Measurements from ENCODE around the gene WDPCP.

- TF ChIP-seq, protein P1, sequence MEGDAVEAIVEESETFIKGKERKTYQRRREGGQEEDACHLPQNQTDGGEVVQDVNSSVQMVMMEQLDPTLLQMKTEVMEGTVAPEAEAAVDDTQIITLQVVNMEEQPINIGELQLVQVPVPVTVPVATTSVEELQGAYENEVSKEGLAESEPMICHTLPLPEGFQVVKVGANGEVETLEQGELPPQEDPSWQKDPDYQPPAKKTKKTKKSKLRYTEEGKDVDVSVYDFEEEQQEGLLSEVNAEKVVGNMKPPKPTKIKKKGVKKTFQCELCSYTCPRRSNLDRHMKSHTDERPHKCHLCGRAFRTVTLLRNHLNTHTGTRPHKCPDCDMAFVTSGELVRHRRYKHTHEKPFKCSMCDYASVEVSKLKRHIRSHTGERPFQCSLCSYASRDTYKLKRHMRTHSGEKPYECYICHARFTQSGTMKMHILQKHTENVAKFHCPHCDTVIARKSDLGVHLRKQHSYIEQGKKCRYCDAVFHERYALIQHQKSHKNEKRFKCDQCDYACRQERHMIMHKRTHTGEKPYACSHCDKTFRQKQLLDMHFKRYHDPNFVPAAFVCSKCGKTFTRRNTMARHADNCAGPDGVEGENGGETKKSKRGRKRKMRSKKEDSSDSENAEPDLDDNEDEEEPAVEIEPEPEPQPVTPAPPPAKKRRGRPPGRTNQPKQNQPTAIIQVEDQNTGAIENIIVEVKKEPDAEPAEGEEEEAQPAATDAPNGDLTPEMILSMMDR (IDR thresholded peaks at IDR 0.05), result no peak
- TF ChIP-seq, protein P2, sequence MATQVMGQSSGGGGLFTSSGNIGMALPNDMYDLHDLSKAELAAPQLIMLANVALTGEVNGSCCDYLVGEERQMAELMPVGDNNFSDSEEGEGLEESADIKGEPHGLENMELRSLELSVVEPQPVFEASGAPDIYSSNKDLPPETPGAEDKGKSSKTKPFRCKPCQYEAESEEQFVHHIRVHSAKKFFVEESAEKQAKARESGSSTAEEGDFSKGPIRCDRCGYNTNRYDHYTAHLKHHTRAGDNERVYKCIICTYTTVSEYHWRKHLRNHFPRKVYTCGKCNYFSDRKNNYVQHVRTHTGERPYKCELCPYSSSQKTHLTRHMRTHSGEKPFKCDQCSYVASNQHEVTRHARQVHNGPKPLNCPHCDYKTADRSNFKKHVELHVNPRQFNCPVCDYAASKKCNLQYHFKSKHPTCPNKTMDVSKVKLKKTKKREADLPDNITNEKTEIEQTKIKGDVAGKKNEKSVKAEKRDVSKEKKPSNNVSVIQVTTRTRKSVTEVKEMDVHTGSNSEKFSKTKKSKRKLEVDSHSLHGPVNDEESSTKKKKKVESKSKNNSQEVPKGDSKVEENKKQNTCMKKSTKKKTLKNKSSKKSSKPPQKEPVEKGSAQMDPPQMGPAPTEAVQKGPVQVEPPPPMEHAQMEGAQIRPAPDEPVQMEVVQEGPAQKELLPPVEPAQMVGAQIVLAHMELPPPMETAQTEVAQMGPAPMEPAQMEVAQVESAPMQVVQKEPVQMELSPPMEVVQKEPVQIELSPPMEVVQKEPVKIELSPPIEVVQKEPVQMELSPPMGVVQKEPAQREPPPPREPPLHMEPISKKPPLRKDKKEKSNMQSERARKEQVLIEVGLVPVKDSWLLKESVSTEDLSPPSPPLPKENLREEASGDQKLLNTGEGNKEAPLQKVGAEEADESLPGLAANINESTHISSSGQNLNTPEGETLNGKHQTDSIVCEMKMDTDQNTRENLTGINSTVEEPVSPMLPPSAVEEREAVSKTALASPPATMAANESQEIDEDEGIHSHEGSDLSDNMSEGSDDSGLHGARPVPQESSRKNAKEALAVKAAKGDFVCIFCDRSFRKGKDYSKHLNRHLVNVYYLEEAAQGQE (IDR thresholded peaks at IDR 0.05; ENCODE audit: insufficient read depth in 1 of 2, low read depth in 2 of 2, low read length in 1 of 2), result no peak
- TF ChIP-seq POLR2AphosphoS5 (IDR thresholded peaks at IDR 0.05; ENCODE audit: low read depth, low read length) (no peak), SIN3A (IDR thresholded peaks at IDR 0.05; ENCODE audit: borderline replicate concordance, insufficient read depth, low read depth, low read length) (no peak)
Measured at GRCh38 chr2:63347361-63347760, 240.9 kb downstream of the WDPCP start.
